HT1080 (cell line): ENCODE results near the gene SPINDOC. TPM values are rescaled to one million over a fixed set of nuclear protein-coding genes. Genes with fewer than 3 reads are reported as not detected.
"Not testable (repeated sequence)": the region's sequence is repeated elsewhere in the genome, so short reads cannot be mapped to it uniquely, and the experiment has no call there.

ENCODE experiments used
- DNase-seq: peaks from one replicate; pipeline ENCODE4 v3.0.0-alpha.2; 2015; ENCODE audit warnings: low read depth
- total RNA-seq: library from RNA; depleted of rRNA; stranded (reverse); fragments of >200 nt; shearing (Covaris generic); gene quantifications from 2 replicates; pipeline ENCODE4 v1.2.3, GENCODE V29; 2014

SPINDOC gene
- total RNA-seq, 1 experiment from 2014 or later: 40.6 TPM

GRCh38 chr11:63785823-63786222 lies 27.4 kb upstream of the SPINDOC start:
- DNase-seq: no peak

GRCh38 chr11:63791495-63792167 lies 21.6 kb upstream of the SPINDOC start:
- no peak for DNase-seq

DNA sequence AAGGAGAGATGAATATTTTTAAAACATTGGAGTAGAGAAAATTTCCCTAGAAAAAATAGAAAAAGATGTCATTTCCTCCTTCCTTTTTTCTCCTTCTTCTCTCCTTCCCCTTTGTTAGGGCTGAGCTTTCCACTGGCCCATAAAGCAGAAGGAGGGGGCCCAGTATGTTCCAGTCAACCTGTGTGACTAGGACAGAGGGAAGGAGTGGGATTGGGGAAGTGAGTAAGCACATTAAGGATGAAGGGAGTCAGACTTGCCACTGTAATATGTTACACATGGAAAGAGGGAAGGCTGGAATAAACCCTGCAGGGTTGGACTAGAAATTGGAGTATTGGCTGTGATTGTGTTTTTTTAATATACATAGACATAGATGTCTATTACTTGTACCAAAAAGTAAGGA lies 20.1 kb upstream of the SPINDOC start:
- DNase-seq: no peak

DNA sequence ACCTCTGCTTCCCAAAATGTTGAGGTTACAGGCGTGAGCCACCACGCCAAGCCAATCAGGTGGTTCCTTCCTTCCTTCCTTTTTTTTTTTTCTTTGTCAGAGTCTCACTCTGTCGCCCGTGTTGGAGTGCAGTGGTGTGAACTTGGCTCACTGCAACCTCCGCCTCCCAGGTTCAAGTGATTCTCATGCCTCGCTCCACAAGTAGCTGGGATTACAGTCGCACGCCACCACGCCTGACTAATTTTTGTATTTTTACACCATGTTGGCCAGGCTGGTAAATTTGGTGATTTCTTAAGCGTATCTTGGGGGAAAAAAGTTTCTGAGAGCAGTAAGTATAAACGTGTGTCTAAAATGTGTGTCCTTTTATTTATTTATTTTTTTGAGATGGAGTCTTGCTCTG lies 18.2 kb upstream of the SPINDOC start:
- DNase-seq: no peak

- no peak for DNase-seq
Observed at GRCh38 chr11:63800921-63801320, 12.3 kb upstream of the SPINDOC start.

- peak; percentile 72 for DNase-seq
Observed at GRCh38 chr11:63802637-63803414, 10.4 kb upstream of the SPINDOC start.

DNA sequence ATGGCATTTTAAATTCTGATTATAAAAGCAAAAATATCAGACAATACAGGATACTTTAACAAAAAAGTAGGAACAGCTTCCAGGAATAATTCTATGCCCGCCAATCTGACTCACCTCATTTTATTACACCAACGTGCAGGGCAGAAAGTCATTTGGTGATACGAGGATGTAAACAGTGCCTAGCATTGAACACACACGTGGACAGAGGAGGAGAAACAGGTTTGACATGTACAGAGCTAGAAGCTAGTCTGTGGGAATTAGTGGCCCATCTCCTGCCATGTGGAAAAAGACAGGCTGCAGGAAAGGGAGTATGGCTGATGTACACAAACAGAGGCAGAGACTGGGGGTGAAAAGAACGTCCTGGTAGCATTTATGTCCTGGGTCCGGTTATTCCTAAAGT lies 9.0 kb upstream of the SPINDOC start:
- no peak for DNase-seq

DNA sequence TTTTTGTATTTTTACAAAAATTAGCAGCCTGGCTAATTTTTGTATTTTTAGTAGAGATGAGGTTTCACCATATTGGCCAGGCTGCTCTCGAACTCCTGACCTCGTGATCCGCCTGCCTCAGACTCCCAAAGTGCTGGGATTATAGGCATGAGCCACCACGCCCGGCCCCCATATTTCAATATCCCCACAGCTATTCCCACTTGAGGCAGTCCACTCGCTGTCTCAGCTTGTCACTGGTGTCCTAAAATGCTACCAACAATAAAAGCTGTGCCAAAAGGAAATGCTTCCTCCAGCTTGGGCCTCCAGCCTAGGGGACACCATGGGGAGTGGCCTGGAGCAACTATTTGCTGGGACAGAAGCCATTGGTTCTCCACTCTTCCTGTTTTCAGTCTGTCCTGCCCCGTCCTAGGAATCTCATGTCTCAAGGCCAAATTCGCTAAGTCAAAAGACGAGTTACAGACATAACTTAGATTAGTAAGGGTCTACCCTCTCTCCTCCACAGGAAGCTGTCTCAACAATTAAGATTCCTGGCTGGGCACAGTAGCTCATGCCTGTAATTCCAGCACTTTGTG lies 7.3 kb upstream of the SPINDOC start:
- no peak for DNase-seq

DNA sequence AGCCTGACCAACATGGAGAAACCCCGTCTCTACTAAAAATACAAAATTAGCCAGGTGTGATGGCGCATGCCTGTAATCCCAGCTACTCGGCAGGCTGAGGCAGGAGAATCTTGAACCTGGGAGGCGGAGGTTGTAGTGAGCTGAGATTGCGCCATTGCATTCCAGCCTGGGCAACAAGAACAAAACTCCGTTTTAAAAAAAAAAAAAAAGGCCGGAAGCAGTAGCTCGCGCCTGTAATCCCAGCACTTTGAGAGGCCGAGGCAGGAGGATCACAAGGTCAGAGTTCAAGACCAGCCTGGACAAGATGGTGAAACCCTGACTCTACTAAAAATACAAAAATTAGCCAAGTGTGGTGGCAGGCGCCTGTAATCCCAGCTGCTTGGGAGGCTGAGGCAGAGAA lies 2.9 kb upstream of the SPINDOC start:
- DNase-seq: not testable (repeated sequence)

DNA sequence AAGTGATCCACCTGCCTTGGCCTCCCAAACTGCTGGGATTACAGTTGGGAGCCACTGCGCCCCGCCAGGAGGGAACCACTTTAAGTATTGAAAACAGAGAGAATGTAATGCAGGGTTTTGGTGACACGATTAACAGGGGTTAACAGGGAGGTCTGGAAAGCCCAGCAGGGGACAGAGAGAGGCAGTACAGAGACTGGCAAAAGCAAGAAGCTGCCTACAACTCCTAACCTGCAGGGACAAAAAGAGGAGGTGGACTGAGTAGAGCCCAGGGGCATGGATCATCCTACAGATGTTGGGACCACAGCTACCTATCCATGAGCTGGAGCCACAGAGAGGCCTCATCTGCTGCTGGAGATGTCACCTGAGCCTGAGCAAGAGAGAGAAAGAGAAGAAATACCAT lies 1.7 kb upstream of the SPINDOC start:
- no peak for DNase-seq

- peak; percentile 30 for DNase-seq
Observed at GRCh38 chr11:63813563-63814382, 517 bp downstream of the SPINDOC start.

- DNase-seq: no peak
Observed at GRCh38 chr11:63814383-63814736, 1.1 kb downstream of the SPINDOC start.

DNA sequence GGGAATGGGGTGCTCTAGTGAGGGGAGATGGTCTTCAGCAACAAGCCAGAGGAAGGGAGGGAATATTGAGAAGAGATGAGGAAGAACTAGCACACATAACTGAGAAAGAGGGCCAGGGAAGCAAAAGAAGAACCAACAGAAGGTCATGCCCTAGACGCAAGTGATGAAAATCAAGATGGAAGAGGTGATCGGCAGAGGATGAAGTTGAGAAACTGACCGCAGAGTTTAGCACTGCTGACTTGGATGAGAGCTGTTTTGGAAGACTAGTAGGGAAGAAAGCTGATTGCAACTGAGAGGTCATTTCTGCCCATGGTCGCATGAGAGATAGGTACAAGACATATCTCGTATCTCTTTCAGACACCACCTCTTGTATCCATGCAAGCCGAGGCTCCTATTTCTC lies 2.9 kb downstream of the SPINDOC start:
- DNase-seq: no peak

DNA sequence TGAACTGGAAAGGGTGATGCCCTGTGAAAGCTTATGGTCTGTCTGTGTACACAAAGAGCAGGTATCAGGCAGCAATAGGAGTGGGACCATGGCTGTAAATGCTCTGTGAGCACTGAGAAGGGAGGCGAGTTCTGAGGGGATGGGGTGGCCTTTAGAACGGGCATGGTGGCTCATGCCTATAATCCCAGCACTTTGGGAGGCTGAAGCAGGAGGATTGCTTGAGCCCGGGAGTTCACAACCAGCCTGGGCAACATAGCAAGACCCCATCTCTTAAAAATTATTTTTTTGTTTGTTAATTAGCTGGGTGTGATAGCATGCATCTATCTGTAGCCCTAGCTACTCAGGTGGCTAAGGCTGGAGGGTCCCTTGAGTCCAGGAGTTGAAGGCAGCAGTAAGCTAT lies 3.5 kb downstream of the SPINDOC start:
- DNase-seq: no peak

- DNase-seq: no peak
Observed at GRCh38 chr11:63817758-63818498, 4.7 kb downstream of the SPINDOC start.

DNA sequence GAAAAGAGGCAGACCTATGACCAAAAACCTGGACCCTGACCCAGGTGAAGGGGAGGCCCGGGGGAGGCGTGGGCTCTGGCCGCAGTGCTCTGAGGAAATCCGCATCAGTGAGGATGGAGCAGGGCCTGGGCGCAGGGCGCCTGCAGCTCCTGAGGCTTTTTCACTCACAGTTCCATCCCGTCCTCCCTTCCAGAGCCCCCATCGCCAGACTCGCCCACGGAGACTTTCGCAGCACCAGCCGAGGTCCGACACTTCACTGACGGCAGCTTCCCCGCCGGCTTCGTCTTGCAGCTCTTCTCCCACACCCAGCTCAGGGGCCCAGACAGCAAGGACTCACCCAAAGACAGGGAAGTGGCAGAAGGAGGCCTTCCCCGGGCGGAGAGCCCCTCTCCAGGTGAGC lies 5.4 kb downstream of the SPINDOC start:
- no peak for DNase-seq

DNA sequence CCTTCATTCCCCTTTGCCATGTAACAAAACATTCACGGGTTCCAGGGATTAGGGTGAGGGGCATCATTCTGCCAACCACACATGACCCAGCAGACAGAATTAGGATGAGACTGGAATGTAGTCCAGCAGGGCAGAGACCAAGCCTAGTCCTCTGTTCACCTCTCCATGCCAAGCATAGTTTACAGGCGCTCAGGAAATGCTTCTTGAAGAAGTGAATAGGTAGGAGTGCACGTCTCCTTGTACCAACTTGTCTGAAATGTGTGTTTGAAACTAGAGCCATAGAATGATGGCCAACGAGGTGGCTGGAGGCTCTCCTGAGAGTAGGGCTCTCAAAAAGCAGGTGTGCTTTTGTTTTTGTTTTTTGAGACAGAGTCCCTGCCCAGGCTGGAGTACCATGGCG lies 8.2 kb downstream of the SPINDOC start:
- DNase-seq: no peak

DNA sequence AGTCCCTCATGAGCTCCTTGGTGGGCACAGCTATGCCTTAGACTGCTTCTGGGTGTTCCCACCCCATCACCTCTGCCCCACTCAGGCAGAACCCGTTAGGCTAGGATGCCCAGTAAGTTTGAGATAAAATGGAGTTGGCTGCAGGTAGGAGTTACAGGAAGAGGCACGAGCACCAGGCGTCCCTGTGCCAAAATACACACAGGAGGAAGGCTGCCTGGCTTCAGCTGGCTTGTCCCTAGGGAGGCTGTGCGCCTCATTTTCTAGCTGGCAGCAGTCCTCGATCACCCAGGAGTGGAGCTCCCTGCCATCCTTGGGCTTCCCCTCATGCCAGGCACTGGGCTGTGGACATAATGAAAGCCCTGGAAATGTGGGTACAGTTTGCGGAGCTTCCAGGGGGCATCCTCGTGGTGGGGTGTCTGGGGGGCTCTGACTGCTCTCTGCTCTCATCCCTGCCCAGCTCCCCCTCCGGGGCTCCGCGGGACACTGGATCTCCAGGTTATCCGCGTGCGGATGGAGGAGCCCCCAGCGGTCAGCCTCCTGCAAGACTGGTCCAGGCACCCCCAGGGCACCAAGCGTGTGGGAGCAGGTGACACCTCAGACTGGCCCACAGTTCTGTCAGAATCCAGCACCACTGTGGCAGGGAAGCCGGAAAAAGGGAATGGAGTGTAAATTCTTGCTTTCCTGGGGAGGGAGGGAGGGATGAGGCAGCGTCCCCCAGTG lies 13.4 kb downstream of the SPINDOC start:
- no peak for DNase-seq

- DNase-seq: peak; percentile 53
Observed at GRCh38 chr11:63829823-63830489, 16.7 kb downstream of the SPINDOC start.

- DNase-seq: no peak
Observed at GRCh38 chr11:63831326-63831725, 18.1 kb downstream of the SPINDOC start.
